ENCODE data around the gene TUBB4B.
"Not testable (repeated sequence)": the region's sequence is repeated elsewhere in the genome, so short reads cannot be mapped to it uniquely, and the experiment has no call there.

The TUBB4B gene

DNA sequence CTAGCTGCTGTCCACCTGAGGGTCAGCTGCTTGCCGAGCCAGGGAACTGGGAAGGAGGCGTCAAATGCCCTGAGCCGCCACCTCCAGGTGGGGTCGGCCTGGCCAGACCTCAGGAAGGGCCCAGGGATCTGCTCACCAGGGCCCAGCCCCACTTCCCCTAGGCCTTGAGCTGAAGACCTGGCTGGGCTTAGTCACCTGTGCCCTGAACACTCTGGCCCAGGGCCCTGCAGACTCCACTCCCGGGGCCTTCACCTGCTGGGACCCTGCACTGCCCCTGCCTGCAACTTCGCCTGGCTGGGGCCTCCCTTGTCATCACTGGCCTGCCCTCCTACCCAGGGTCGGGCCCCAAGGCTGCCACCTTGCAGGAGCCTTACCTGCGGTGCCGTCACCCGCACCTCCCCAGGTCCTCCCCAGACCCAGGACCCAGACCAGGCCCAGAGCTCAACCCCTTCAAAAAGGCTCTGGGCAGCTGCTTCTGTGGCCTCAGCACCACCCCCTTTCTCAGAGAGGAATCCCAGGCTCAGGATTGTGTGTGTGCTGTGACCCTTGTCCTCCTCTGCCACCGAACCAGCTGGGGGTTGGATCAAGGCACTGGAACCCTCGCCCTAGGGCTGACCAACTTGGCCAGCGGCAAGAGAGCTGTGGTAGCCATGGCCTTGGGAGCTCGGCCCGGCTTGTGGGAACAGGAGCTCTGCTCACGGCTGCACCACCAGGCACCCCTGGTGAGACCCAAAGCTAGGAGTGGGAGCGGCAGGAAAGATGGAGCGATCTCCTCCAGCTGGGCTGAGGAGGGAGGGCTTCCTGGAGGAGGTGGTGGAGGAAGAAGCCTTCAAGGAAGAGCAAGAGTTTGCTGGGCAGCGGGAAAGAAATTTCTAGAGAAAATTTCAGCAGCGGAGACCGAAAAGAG, 12.9 kb downstream of the TUBB4B start:
- no peak for DNase-seq

DNA sequence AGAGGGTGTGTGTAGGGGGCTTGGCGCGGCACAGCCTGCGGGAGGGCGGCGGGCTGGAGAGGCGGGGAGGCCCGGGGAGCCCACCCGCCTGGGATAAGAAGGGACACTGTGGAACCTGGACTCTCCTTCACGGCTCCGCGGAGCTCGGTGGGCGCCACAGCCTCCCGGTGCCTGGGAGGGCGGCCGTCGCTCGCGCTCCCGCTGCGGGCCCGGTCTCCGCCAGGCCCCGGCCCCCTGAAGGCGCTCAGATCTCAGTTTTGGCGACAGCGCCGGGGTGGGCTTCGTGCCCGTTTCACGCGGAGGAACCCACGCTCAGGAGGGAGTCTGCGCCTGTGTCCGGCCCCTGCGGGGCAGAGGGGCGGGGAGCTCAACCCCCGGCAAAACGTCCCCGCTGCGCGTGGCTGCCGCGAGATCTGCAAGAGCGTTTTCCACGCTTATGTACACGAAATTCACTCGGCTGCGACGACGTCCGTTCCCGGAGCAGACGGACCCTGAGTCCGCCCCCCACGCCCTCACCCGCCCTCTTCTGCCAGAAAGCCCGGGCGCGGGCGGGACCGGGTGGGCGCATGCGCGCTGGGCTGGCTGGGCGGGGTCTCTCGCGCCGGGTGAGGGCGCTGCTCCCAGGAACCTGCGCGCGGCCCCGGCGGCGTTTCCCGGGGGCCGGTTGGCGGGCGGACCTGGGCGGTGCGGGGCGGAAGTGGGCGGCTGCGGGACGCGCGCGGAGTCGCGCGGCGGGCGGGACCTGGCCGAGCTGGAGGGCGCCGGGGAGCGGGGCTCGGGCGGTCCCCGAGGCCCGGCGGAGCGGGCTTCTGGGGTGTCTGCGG, 13.7 kb downstream of the TUBB4B start, which contains the start of gene NELFB:
TSS of gene NELFB (plus strand) at position 704 of the 824 bp plus-strand sequence.
- peak; percentile 40 to 90 for DNase-seq

GRCh38 chr9:137255448-137256114, 14.5 kb downstream of the TUBB4B start:
- peak in 1 of 2 donors; percentile 90 for DNase-seq

DNA sequence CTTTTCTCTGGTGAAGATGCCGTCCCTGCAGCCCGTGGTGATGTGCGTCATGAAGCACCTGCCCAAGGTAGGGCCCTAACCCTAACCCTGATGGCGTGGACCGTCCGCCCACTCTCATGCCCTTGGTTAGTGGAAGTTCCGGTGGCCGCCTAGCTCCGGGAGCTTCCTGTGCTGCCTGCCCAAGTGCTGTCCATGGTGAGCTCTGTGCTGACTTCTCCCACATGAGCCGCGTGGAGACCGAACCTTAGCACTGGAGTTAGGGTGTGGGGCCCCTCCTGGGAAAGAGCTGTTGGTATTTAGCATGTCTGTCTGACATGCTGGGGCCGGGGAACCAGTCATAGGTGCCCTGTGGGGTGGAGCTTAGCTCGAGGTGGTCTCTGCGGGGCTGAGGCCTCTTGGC, 15.3 kb downstream of the TUBB4B start:
- no peak for DNase-seq

DNA sequence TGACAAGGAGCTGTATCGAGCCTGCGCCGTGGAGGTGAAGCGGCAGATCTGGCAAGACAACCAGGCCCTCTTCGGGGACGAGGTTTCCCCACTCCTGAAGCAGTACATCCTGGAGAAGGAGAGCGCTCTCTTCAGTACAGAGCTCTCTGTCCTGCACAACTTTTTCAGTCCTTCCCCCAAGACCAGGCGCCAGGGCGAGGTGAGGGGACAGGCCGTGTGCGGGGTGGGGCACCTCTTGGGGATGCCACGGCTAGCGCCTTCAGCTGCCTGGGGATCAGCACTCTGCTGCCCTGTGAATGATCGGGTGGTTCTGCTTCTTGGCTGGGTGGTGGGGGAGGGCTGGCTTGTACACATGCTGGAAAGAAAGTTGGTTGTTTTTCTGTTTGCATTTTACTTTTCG, 15.8 kb downstream of the TUBB4B start:
- no peak for DNase-seq

GRCh38 chr9:137262173-137262908, 21.3 kb downstream of the TUBB4B start:
- DNase-seq, result not testable (repeated sequence)

- no peak for DNase-seq
These were observed 21.8 kb downstream of the TUBB4B start for GRCh38 chr9:137262909-137263285.

DNA sequence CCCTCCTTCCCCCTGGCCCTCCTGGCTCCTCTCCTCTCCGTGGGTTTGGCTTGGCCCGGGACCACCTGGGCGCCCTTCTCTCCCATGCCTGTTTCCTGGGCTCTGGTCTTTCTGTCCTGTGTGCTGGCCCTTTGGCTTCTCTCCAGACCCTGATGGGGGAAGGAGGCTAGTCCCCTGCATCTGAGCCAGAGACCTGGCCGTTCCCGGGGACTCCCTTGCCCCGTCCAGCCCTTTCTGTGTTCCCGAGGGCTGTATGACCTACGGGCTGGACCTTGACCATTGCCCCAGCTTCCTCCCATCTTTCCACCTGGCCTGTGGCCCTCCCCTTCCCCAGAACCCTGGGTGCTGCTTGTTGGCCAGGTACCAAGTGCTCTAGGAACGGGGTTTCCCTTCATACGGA, 22.4 kb downstream of the TUBB4B start:
- DNase-seq, result no peak

GRCh38 chr9:137264067-137264466, 23.0 kb downstream of the TUBB4B start:
- DNase-seq, result no peak

- no peak for DNase-seq
These were observed 24.5 kb downstream of the TUBB4B start for GRCh38 chr9:137265496-137266161.

DNA sequence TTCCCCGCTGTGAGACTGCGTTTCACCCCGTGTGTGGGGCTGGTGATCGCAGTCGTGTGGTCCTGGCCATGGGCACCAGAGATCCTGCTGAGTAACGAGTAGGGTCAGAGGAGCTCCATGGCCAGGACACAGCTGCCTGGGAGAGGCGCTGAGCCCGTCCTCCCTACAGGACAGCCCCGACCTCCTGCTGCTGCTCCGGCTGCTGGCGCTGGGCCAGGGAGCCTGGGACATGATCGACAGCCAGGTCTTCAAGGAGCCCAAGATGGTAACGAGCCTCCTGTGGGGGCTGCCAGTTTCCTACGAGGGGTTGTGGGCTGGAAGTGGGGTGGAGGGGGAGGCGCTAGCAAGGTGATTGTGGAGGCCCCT, 25.1 kb downstream of the TUBB4B start:
- no peak for DNase-seq

DNA sequence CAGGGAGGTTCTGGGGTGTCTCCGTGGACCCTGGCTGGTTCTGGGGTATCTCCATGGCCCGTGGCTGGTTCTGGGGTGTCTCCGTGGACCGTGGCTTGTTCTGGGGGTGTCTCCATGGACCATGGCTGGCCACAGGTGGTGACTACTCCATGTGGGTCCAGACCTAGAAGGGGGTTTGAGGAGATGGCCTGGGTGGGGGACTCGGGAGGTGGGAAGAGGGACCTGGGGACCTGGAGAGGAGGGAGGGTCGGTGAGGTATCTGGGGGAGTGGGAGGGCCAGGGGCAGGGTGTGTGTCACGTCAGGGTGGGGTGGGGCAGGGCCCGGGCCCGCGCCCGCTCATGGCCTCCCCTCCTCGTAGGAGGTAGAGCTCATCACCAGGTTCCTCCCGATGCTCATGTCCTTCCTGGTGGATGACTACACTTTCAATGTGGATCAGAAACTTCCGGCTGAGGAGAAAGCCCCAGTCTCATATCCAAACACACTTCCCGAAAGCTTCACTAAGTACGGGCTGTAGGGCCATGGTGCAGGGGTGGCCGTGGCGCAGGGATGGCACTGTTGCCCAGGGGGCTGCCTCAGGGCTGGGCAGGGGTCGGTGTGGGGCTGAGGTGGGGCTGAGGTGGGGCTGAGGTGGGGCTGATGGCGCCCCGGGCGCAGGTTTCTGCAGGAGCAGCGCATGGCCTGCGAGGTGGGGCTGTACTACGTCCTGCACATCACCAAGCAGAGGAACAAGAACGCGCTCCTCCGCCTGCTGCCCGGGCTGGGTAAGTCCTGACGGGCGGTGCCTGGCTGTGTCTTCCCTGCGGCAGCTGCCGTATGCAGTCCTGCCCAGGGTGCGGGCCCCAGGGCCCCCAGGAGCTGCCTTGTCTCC, 25.7 kb downstream of the TUBB4B start:
- no peak for DNase-seq

DNA sequence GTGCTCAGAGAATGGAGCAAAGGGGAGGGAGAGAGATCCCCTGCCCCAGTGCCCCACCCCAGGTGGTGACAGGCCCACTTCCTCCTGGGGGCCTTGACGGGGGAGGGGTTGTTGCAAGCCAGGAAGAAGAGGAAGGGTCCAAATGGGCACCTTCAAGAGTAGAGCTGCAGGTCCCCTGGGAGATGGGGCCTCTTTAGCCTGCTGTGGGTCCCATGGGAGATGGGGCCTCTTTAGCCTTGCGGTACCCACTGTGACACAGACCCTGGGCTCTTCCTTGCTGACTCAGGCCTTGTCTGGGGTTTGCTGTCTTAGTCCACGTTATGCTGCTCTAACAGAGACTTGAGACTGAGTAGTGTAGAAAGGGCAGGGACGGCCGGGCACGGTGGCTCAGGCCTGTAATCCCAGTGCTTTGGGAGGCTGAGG, 26.9 kb downstream of the TUBB4B start:
- DNase-seq, result no peak

GRCh38 chr9:137268538-137269201, 27.6 kb downstream of the TUBB4B start:
- no peak for DNase-seq

GRCh38 chr9:137269231-137269772, 28.2 kb downstream of the TUBB4B start:
- DNase-seq, result no peak

DNA sequence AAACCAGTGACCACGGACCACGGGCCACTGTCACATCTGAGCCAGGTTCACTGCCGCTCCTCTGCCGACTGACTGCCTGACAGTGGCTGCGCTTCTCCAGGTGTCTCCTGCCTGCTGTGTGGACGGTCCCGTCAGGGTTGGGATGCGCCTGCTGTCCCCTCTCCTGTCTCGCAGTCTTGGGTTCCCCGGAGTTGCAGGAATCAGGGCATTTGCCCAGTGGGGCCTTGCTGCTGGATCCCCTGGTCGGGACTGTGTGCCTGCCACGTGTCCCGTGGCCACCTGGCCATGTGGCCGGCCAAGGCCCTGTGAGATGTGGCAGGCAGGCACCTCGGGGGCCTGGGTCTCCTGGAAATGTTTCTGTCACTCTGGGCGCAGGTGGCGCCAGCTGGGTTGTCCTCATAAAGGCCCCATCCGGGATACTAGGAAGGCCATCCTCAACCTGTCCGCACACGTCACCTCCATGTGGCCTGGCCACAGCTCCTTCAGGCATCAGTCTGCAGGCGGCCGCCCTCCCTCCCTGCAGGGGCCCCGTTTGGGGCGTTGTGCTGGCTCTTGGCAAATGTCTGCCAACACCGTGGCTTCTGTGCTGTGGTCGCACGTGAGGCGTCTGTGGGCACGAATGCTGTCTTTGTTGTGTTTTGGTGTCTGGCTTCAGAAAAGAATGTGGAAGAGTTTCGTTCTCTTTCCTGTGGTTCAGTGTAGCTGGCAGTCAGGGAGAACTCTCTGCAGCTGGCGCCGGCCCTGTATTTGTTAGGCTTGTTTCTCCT, 30.0 kb downstream of the TUBB4B start:
- DNase-seq, result peak in 1 of 2 donors; percentile 32

- DNase-seq, result no peak
These were observed 30.6 kb downstream of the TUBB4B start for GRCh38 chr9:137271696-137272076.

DNA sequence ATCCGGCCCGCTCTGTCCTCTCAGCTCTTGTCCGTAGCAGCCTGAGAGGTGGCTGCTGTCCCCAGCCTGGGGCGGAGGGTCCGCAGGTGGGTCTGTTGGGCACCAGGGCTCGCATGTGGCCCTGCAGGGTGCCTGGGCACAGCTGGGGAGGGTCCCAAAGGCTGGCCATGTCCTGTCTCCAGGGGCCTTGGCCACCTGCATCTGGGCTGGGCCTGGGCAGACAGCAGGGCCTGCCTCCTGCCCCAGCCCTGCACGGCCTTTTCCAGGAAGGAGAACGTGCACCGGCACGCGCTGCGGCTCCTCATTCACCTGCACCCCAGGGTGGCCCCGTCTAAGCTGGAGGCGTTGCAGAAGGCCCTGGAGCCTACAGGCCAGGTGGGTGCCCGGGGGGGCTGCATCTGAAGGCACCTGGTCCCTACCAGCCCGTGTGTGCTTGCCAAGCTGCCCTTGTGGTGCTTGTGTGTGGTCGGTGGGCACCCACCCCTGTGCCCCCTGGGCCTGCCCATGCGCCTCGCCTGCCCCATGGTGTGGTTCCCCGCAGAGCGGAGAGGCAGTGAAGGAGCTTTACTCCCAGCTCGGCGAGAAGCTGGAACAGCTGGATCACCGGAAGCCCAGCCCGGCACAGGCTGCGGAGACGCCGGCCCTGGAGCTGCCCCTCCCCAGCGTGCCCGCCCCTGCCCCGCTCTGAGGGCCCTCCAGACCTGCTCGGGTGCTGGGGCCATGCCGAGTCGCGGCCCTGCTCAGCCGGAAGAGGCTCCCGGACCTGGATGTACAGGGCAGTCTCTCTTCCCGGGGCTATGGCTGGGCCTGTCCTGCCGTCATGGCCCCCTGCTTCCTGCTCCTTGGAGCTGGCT, 31.4 kb downstream of the TUBB4B start:
- no peak for DNase-seq
